Measurements from ENCODE around the gene CACHD1. TPM values are rescaled to one million over a fixed set of nuclear protein-coding genes. Genes with fewer than 3 reads are reported as not detected.

Gene CACHD1
- polyA plus RNA-seq, 4 donors: 0.81 to 12.5 (median 2.3) TPM

DNA sequence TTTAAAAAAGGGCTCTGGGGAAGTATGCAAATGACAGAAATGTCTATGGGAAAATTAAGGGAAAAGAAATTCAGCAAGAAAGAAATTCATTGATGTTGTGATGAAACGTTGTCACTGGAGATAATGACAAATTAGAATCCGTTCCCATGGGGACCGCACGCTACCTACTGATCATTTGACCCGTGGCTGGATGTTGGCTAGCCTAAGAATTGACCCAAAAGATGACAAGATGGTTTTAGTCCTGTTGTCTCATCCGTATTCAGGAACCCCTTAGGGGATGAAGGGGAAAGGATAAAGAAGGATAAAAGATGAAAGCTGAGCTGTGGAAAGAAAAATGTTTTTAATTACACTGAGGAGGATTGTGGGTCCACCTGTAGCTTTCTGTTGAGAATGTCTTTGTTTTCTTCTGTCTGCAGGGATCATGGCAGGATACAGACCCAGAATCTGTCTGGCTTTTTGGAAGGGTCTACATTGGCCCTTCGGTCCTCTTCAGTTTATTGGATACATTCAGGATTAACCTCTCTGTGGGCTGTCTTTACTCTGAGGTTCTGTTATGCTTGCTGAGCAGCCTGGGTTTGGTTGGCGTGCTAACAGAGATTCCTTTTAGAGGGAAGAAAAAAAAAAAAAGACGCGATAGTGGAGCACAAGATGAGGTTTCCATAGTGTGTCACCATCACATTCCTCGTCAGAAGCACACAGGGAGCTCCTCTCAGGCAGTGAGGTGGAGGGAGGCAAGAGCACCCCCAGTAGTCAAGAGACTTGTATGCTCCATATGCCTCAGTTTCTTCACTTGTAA, 106.2 kb downstream of the CACHD1 start:
- H3K36me3 ChIP-seq (ENCODE audit: control insufficient read depth in 3 of 3, insufficient read depth in 2 of 3, low read depth in 1 of 3, low read length in 3 of 3): no peaks in the 10 kb centered on the region
- H3K27ac ChIP-seq (ENCODE audit: low read depth in 1 of 3, low read length in 2 of 3): no peak overlapping the region
- no peak overlapping the region for H3K4me3 ChIP-seq (ENCODE audit: low read depth in 1 of 3, low read length in 3 of 3)
- no peaks in the 10 kb centered on the region for H3K27me3 ChIP-seq (ENCODE audit: control insufficient read depth in 3 of 3, insufficient read depth in 3 of 3, low read length in 3 of 3)
- WGBS, 3 donors: 87 to 90% (median 88%) methylated on average over 11 of the region's 11 CpGs
- peaks cover 0 to 3% (median 0%) of the 10 kb centered on the region in 3 donors for H3K4me1 ChIP-seq (ENCODE audit: control insufficient read depth in 3 of 3, insufficient read depth in 2 of 3, low read depth in 1 of 3, low read length in 2 of 3)
- no peaks in the 10 kb centered on the region for H3K9me3 ChIP-seq (ENCODE audit: control insufficient read depth in 2 of 2, insufficient read depth in 1 of 2, low read depth in 1 of 2, low read length in 1 of 2)
- no peak for FAIRE-seq
- DNase-seq: no peak

DNA sequence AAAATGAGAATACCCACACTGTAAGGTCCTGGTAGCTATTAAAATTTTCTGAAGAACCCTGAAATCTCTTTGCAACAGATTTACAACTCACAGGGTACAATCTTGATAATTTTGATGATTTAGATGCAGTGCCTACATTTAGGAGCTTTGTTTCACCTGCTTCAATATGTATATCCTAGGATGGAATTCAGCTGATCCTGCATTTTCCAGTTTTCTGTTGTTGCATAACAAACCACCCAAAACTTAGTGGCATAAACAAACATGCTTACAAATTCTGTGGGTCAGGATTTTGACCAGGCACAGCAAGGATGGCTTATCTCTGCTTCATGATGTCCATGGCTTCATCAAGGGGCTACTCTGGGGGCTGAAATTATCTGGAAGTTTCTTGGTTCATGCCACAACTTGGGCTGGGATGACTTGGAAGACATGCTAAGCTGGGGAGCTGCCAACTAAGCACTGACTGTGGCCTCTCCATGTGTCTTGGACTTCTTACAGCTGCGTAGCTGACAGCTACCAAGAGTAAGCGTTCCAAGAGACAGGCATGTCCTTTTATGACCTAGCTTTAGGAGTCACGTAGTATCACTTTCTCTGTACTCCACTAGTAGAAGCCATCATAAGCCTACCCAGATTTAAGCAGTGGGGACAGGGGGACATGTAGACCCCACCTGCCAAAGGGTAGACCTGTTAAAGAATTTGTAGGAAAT, 108.5 kb downstream of the CACHD1 start:
- WGBS, 3 donors: 76 to 88% (median 83%) methylated on average over 3 of the region's 3 CpGs
- DNase-seq (no peak), FAIRE-seq (no peak)
- H3K27me3 ChIP-seq (ENCODE audit: control insufficient read depth in 3 of 3, insufficient read depth in 3 of 3, low read length in 3 of 3): no peaks in the 10 kb centered on the region
- no peaks in the 10 kb centered on the region for H3K9me3 ChIP-seq (ENCODE audit: control insufficient read depth in 2 of 2, insufficient read depth in 1 of 2, low read depth in 1 of 2, low read length in 1 of 2)
- H3K4me1 ChIP-seq (ENCODE audit: control insufficient read depth in 3 of 3, insufficient read depth in 2 of 3, low read depth in 1 of 3, low read length in 2 of 3): peaks cover 0 to 3% (median 0%) of the 10 kb centered on the region in 3 donors
- no peak overlapping the region for H3K4me3 ChIP-seq (ENCODE audit: low read depth in 1 of 3, low read length in 3 of 3)
- no peak overlapping the region for H3K27ac ChIP-seq (ENCODE audit: low read depth in 1 of 3, low read length in 2 of 3)
- H3K36me3 ChIP-seq (ENCODE audit: control insufficient read depth in 3 of 3, insufficient read depth in 2 of 3, low read depth in 1 of 3, low read length in 3 of 3): no peaks in the 10 kb centered on the region

DNA sequence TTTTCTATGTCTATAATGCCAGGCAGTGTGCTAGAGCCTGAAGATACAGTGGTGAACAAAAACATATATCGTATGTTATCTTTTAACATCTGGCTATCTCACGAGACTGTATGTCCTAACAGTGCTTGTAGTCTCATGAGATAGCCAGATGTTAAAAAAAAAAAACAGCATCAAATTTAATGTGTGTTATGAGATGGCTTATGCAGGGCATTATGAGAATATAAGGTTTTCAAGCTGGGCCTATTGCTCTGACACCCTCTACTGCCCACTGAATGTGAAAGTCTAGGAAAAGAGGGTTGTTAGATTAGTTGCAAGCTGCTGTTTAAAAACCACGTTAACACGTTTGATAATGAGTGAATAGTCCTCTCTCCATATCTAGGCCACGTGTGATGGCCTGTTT, 109.8 kb downstream of the CACHD1 start:
- 55 to 73% (median 59%) methylated on average over 5 of the region's 5 CpGs for WGBS, 3 donors
- no peak for DNase-seq

GRCh38 chr1:64581135-64581842, 111.4 kb downstream of the CACHD1 start:
- H3K27ac ChIP-seq (ENCODE audit: low read depth in 1 of 3, low read length in 2 of 3): no peak overlapping the region
- H3K4me1 ChIP-seq (ENCODE audit: control insufficient read depth in 3 of 3, insufficient read depth in 2 of 3, low read depth in 1 of 3, low read length in 2 of 3): peaks cover 0 to 3% (median 0%) of the 10 kb centered on the region in 3 donors
- no peaks in the 10 kb centered on the region for H3K27me3 ChIP-seq (ENCODE audit: control insufficient read depth in 3 of 3, insufficient read depth in 3 of 3, low read length in 3 of 3)
- no peaks in the 10 kb centered on the region for H3K9me3 ChIP-seq (ENCODE audit: control insufficient read depth in 2 of 2, insufficient read depth in 1 of 2, low read depth in 1 of 2, low read length in 1 of 2)
- no peaks in the 10 kb centered on the region for H3K36me3 ChIP-seq (ENCODE audit: control insufficient read depth in 3 of 3, insufficient read depth in 2 of 3, low read depth in 1 of 3, low read length in 3 of 3)
- H3K4me3 ChIP-seq (ENCODE audit: low read depth in 1 of 3, low read length in 3 of 3): no peak overlapping the region
- WGBS, 3 donors: 79 to 93% (median 83%) methylated on average over 3 of the region's 3 CpGs
- FAIRE-seq (no peak), DNase-seq (no peak)

More for the DNA sequence above, 109.8 kb downstream of the CACHD1 start:
- Histone ChIP-seq H3K36me3 (ENCODE audit: control insufficient read depth in 3 of 3, insufficient read depth in 2 of 3, low read depth in 1 of 3, low read length in 3 of 3) (no peaks in the 10 kb centered on the region), H3K27me3 (ENCODE audit: control insufficient read depth in 3 of 3, insufficient read depth in 3 of 3, low read length in 3 of 3) (no peaks in the 10 kb centered on the region), H3K4me1 (ENCODE audit: control insufficient read depth in 3 of 3, insufficient read depth in 2 of 3, low read depth in 1 of 3, low read length in 2 of 3) (peaks cover 0 to 3% (median 0%) of the 10 kb centered on the region in 3 donors), H3K9me3 (ENCODE audit: control insufficient read depth in 2 of 2, insufficient read depth in 1 of 2, low read depth in 1 of 2, low read length in 1 of 2) (no peaks in the 10 kb centered on the region), H3K27ac (ENCODE audit: low read depth in 1 of 3, low read length in 2 of 3) (no peak overlapping the region), H3K4me3 (ENCODE audit: low read depth in 1 of 3, low read length in 3 of 3) (no peak overlapping the region)
- FAIRE-seq: no peak

DNA sequence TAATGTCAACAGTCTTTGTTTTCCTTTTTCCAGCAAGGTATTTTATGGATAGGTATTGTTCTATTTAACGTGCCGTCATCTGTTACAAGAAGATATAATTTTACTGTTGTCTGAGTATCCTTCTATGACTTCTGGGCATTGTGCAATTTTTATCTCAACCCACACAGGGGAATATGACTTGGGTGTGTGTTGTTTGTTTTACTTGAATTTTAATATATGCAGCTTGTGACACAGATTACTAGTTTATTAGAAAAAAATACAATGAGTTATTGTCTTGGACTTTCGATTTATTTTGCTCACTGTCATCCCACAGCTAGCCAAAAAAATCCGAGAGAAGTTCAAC, 111.9 kb downstream of the CACHD1 start:
- DNase-seq (no peak), FAIRE-seq (no peak)
- no peak overlapping the region for H3K27ac ChIP-seq (ENCODE audit: low read depth in 1 of 3, low read length in 2 of 3)
- no peaks in the 10 kb centered on the region for H3K9me3 ChIP-seq (ENCODE audit: control insufficient read depth in 2 of 2, insufficient read depth in 1 of 2, low read depth in 1 of 2, low read length in 1 of 2)
- no peak overlapping the region for H3K4me3 ChIP-seq (ENCODE audit: low read depth in 1 of 3, low read length in 3 of 3)
- no peaks in the 10 kb centered on the region for H3K36me3 ChIP-seq (ENCODE audit: control insufficient read depth in 3 of 3, insufficient read depth in 2 of 3, low read depth in 1 of 3, low read length in 3 of 3)
- no peaks in the 10 kb centered on the region for H3K27me3 ChIP-seq (ENCODE audit: control insufficient read depth in 3 of 3, insufficient read depth in 3 of 3, low read length in 3 of 3)
- peaks cover 0 to 3% (median 0%) of the 10 kb centered on the region in 3 donors for H3K4me1 ChIP-seq (ENCODE audit: control insufficient read depth in 3 of 3, insufficient read depth in 2 of 3, low read depth in 1 of 3, low read length in 2 of 3)
- WGBS, 3 donors: 74 to 86% (median 78%) methylated on average over 4 of the region's 4 CpGs

GRCh38 chr1:64584479-64584878, 114.5 kb downstream of the CACHD1 start:
- DNase-seq: peak in 1 of 2 donors; percentile 31
- H3K27me3 ChIP-seq (ENCODE audit: control insufficient read depth in 3 of 3, insufficient read depth in 3 of 3, low read length in 3 of 3): no peaks in the 10 kb centered on the region
- no peak for FAIRE-seq
- H3K36me3 ChIP-seq (ENCODE audit: control insufficient read depth in 3 of 3, insufficient read depth in 2 of 3, low read depth in 1 of 3, low read length in 3 of 3): no peaks in the 10 kb centered on the region
- H3K4me3 ChIP-seq (ENCODE audit: low read depth in 1 of 3, low read length in 3 of 3): no peak overlapping the region
- no peaks in the 10 kb centered on the region for H3K9me3 ChIP-seq (ENCODE audit: control insufficient read depth in 2 of 2, insufficient read depth in 1 of 2, low read depth in 1 of 2, low read length in 1 of 2)
- WGBS, 3 donors: 12 to 52% (median 28%) methylated on average over 1 of the region's 1 CpG
- no peak overlapping the region for H3K27ac ChIP-seq (ENCODE audit: low read depth in 1 of 3, low read length in 2 of 3)
- H3K4me1 ChIP-seq (ENCODE audit: control insufficient read depth in 3 of 3, insufficient read depth in 2 of 3, low read depth in 1 of 3, low read length in 2 of 3): no peaks in the 10 kb centered on the region

- FAIRE-seq: no peak
- Histone ChIP-seq H3K9me3 (ENCODE audit: control insufficient read depth in 2 of 2, insufficient read depth in 1 of 2, low read depth in 1 of 2, low read length in 1 of 2) (no peaks in the 10 kb centered on the region), H3K36me3 (ENCODE audit: control insufficient read depth in 3 of 3, insufficient read depth in 2 of 3, low read depth in 1 of 3, low read length in 3 of 3) (no peaks in the 10 kb centered on the region), H3K4me3 (ENCODE audit: low read depth in 1 of 3, low read length in 3 of 3) (no peak overlapping the region), H3K4me1 (ENCODE audit: control insufficient read depth in 3 of 3, insufficient read depth in 2 of 3, low read depth in 1 of 3, low read length in 2 of 3) (no peaks in the 10 kb centered on the region), H3K27ac (ENCODE audit: low read depth in 1 of 3, low read length in 2 of 3) (no peak overlapping the region), H3K27me3 (ENCODE audit: control insufficient read depth in 3 of 3, insufficient read depth in 3 of 3, low read length in 3 of 3) (no peaks in the 10 kb centered on the region)
- no peak for DNase-seq
These were observed 118.9 kb downstream of the CACHD1 start for GRCh38 chr1:64588876-64589275.

- no peaks in the 10 kb centered on the region for H3K4me1 ChIP-seq (ENCODE audit: control insufficient read depth in 3 of 3, insufficient read depth in 2 of 3, low read depth in 1 of 3, low read length in 2 of 3)
- FAIRE-seq (no peak), DNase-seq (no peak)
- no peaks in the 10 kb centered on the region for H3K27me3 ChIP-seq (ENCODE audit: control insufficient read depth in 3 of 3, insufficient read depth in 3 of 3, low read length in 3 of 3)
- H3K36me3 ChIP-seq (ENCODE audit: control insufficient read depth in 3 of 3, insufficient read depth in 2 of 3, low read depth in 1 of 3, low read length in 3 of 3): no peaks in the 10 kb centered on the region
- no peaks in the 10 kb centered on the region for H3K9me3 ChIP-seq (ENCODE audit: control insufficient read depth in 2 of 2, insufficient read depth in 1 of 2, low read depth in 1 of 2, low read length in 1 of 2)
- H3K4me3 ChIP-seq (ENCODE audit: low read depth in 1 of 3, low read length in 3 of 3): no peak overlapping the region
- WGBS, 3 donors: 62 to 84% (median 76%) methylated on average over 1 of the region's 1 CpG
- H3K27ac ChIP-seq (ENCODE audit: low read depth in 1 of 3, low read length in 2 of 3): no peak overlapping the region
These were observed 120.4 kb downstream of the CACHD1 start for GRCh38 chr1:64590316-64590715.

All from small intestine (tissue), 7 donors.